ENCODE measurements around the gene CTNND1.
"Not testable (repeated sequence)": the region's sequence is repeated elsewhere in the genome, so short reads cannot be mapped to it uniquely, and the experiment has no call there.

The CTNND1 gene, protein sequence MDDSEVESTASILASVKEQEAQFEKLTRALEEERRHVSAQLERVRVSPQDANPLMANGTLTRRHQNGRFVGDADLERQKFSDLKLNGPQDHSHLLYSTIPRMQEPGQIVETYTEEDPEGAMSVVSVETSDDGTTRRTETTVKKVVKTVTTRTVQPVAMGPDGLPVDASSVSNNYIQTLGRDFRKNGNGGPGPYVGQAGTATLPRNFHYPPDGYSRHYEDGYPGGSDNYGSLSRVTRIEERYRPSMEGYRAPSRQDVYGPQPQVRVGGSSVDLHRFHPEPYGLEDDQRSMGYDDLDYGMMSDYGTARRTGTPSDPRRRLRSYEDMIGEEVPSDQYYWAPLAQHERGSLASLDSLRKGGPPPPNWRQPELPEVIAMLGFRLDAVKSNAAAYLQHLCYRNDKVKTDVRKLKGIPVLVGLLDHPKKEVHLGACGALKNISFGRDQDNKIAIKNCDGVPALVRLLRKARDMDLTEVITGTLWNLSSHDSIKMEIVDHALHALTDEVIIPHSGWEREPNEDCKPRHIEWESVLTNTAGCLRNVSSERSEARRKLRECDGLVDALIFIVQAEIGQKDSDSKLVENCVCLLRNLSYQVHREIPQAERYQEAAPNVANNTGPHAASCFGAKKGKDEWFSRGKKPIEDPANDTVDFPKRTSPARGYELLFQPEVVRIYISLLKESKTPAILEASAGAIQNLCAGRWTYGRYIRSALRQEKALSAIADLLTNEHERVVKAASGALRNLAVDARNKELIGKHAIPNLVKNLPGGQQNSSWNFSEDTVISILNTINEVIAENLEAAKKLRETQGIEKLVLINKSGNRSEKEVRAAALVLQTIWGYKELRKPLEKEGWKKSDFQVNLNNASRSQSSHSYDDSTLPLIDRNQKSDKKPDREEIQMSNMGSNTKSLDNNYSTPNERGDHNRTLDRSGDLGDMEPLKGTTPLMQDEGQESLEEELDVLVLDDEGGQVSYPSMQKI

DNA sequence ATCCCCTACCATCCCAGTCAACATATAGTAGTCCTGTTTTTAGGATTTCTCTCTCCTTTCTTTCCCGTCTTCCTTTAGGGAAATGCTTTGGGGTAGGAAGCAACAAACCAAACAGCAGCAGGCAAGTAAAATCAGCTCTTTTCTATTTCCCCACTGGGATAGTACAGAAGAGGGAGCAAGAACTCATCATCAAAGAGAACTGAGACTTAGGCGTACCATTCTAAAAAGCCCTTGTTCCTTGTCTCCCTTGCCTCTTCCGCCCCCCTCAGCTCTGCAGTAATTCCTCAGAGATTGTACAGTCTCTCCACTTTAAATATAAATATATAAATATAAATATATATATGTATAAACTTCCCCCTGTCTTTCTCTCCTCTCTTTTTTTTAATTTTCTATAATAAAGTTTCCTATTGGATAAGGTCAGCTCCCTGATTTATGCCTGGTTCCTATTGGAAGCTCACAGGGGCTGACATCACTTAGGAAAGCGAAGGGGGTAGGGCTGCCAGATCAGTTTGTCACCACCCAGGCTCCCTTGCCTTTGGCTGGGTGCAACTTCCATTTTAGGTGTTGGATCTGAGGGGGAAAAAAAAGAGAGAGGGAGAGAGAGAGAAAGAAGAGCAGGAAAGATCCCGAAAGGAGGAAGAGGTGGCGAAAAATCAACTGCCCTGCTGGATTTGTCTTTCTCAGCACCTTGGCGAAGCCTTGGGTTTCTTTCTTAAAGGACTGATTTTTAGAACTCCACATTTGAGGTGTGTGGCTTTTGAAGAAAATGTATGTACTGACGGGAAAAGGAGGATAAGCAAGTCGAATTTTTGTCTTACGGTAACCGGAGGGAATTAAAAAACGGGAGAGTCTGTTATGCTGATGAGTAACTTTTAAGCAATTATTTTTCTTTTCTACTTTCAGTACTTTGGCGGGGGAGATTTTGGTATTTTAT lies at the start of gene CTNND1:
Gene CTNND1, plus strand, starts transcription at position 502 of the 934 bp plus-strand sequence. CDS start 29,677 bp downstream, outside the sequence.
- no peak for DNase-seq

DNA sequence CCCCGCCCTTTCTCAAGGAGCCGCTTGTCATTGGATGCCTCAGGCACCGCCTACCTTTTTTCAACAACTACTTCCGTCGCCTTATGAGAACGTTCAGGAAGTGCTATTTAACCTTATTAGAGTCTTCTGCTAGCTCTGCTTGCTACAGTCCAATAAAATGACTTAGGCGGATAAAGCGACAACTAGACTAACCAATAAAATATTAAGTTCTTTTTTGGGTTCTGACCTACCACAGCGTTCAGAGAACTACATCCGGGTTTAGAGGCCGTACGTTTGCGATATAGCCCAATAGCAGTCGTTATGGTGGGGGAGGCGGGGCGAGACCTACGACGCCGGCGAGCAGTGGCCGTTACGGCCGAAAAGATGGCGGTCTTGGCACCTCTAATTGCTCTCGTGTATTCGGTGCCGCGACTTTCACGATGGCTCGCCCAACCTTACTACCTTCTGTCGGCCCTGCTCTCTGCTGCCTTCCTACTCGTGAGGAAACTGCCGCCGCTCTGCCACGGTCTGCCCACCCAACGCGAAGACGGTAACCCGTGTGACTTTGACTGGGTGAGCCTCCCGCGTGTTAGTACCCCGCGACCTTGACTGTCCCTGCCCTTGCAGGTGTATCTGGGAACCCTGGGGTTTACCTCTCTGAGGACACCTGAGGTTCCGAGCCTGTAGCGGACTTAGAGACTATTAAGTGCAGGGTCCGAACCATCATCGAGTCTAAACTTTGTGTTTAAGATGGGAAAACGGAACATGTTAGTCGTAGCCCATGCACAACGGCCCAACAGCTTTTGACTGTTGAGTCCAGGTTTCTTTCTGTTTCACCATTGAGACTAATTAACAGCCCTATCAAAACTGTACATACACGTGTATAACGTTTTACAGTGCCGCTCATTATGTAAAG lies 49.1 kb upstream of the CTNND1 start, which contains the start of gene TMX2:
Gene TMX2, plus strand, starts transcription at position 338 of the 895 bp plus-strand sequence. Its CDS starts 26 bp downstream, at position 364.
- peak; percentile 96 to 100 (median 99) for DNase-seq

DNA sequence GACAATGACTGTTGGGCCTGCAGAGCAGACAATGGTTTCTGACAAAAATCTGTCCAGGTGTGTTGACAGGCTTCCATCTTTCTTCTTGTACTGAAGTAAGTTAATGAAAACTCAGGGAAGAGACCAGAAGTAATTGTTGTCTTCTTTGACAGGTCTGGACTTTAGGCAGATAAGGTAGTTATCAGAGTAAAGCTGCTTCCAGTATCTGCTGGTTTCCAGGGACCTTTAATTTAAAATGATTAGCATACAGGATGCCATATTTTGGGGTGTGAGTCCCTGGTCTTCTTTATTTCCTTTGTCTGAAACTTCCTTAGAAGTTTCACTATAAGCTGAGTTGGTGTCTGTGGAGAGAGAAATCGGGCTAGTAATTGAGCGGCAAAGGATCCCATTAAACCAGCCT lies 47.8 kb upstream of the CTNND1 start:
- DNase-seq = no peak

DNA sequence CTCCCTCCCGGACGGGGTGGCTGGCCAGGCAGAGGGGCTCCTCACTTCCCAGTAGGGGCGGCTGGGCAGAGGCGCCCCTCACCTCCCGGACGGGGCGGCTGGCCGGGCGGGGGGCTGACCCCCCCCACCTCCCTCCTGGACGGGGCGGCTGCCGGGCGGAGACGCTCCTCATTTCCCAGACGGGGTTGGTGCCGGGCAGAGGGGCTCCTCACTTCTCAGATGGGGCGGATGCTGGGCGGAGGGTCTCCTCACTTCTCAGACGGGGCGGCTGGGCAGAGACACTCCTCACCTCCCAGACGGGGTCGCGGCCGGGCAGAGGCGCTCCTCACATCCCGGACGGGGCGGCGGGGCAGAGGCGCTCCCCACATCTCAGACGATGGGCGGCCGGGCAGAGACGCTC lies 44.9 kb upstream of the CTNND1 start:
- DNase-seq = not testable (repeated sequence)

DNA sequence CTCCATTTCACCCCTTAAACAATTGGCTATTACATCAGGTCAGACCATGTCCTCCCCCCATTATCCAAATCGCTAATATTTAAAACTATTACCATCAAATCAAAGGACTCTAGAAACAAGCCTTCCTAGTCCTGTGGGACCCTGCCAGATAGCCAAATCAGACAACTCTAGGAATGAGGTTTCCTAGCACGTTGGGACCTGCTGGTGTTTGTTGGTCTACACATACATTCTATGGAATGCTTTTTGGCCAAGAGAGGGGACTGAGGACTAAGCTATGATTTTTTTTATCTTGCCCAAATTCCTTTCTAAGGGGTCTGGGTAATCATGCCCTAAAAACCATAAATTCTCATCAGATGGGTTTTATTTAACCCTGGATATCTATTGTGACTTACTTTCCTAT lies 34.4 kb upstream of the CTNND1 start:
- no peak for DNase-seq

DNA sequence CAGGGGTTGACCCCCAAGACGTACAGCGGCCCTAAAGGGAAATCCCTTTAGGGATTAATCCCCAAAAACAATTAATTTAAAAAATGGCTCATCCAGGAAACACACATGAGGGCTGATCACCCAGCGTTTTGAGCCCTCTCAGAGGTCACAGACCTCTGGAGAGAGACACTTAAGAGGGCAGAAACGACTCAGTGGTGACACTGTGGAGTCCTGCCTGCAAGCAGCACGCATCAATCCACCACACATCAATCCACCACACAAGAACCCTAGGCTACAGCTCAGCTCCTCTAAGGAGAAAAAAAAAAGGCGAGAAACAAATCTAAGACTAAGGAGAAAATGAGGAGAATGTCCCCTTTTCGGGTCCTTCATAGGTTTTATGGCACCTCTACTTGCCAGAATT lies 32.8 kb upstream of the CTNND1 start:
- DNase-seq = no peak

DNA sequence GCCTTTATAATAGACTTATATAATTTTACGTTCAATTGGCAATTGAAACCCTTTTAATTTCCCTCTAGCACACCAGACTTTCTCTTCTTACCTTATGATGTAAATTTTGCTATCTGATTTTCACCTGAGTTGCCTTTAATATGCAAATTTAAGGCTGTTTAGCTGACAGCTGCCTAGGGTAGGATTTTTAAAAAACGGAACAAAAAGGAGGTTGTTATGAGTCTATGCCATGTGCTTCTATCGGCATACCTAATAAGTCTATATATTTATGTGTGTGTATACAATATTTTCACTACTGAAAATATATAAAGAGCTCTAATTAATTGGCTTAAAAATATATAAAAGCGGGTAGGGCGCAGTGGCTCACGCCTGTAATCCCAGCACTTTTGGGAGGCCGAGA lies 32.1 kb upstream of the CTNND1 start:
- DNase-seq = no peak

DNA sequence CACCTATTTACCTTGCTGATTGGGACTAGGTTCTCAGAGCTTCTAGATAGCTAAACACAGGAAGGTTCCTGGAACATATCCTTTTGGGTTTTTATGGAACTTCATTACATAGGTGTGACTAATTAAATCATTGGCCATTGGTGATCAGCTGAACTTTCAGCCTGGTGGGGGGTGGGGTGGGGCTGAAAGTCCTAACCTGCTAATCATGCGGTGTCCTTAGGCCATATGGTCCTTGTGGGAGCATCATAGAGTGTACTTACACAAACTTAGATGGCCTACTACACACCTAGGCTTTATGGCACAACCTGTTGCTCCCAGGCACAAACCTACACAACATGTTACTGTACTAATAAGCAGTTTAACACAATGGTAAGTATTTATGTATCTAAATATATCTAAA lies 28.9 kb upstream of the CTNND1 start:
- no peak for DNase-seq

DNA sequence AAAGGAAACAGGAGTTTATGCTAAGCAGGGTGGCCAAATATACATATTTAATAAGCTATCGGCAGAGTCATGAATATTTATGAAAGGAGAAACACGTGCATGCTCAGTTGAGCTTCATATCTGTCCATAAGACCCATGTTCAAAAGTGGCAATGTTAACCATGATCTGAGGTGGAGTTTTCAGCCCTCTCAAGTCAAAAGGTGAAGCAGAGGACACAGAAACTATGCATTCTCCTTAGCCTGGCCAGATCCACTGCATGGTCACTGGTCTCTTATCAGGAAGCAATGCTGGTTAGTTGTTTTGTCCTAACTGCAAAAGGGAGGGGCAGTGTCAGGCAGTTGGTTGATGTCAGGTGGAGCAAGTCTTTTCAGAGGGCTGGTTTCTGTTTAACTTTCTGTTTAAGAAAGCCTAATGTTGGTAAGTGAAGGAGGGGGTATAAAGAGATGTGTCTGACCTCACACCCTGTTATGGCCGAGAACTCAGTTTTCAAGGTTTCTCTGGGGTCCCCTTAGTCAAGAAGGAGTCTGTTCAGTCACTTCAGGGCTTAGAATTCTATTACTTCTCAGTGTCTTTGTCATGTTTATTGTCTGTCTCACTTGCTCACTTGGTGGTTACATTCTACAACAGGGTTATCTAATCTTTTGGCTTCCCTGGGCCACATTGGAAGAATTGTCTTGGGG lies 25.8 kb upstream of the CTNND1 start:
- DNase-seq = no peak

DNA sequence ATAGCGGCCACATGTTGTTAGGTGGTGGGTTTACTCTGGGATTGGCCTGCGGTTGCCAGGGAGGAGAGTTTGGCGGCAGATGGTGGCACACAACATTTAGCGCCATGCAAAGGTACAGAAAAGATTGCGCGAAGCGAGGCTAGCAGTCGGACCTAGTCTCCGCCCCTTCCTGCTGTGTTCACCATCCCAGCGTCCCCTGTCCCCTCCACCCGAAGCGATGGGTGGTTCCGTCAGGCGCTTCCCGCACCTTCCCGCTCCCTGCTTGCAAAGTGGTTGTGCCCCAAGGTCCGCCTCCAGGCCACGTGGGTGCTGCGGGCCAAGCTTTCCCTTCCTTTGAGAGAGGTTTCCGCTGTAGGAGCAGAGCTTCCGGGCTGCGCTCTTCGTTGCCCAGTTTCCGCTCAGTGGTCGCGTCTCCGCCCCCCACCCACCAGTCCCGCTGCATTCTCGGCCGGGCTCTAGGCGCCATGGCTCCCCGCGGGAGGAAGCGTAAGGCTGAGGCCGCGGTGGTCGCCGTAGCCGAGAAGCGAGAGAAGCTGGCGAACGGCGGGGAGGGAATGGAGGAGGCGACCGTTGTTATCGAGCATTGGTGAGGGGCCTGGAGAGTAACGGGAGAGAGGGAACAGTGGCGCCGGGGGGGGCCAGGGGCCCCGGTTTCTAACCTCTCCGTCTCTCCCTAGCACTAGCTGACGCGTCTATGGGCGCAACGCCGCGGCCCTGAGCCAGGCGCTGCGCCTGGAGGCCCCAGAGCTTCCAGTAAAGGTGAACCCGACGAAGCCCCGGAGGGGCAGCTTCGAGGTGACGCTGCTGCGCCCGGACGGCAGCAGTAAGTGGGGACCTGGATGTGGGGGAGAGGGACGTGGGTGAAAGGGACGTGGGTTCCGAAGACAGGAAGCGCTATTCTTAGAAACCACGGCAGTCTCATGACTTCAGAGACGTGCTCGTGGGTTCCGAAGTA lies 20.2 kb upstream of the CTNND1 start, which contains the start of gene SELENOH:
Gene SELENOH, plus strand, starts transcription at position 360 of the 955 bp plus-strand sequence. Its CDS starts 105 bp downstream, at position 465.
- peak; percentile 95 to 99 (median 97) for DNase-seq

DNA sequence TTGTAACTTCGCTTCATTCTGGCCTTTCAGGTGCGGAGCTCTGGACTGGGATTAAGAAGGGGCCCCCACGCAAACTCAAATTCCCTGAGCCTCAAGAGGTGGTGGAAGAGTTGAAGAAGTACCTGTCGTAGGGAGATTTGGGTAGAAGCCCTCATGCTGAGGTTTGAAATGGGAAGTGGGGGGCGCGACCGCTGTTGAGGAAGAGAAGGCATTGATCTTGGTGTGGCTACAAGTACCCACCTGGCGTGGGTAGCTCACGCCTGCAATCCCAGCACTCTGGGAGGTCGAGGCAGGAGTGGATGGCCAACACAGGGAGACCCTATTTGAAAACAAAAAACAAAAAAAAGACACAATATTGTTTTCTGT lies 19.5 kb upstream of the CTNND1 start:
- DNase-seq = no peak

DNA sequence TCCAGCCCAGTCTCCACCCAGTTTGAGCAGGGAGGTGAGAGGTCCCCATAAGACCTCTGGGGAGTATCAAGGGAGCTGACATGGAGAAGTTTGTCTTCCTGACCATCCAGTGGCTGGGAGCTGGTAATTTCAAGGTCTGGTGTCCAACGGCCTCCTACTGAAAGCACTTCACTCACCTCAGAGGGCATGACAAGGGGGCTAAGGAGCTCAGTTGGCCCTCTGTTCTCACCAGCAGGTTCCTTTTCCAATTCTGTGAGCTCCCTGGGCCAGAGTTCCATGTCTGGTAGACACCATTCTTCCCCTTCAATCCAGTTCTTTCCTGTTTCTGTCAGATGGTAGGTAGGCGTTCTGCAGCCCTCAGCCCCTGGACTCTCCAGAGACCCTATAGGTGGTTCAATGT lies 17.2 kb upstream of the CTNND1 start:
- no peak for DNase-seq

DNA sequence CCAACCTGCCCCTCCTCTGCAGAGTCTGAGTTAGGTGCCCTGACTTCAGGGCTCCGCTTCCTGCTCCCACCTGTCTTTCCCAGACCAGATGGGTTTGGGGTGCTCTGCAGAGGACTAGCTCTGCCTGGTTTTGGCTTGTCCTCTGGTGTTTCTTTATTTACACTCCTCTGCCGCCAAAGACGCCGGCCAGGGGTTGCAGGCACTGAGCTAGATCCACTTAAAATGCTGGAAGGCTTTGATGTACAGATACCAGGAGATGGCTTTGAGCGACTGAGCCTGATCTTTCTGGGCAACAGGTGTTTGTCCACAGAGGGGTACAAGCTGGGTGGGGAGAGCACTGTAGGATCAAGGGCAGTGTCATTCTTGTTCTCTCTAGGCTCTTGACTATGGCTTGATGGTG lies 16.4 kb upstream of the CTNND1 start:
- DNase-seq = no peak

DNA sequence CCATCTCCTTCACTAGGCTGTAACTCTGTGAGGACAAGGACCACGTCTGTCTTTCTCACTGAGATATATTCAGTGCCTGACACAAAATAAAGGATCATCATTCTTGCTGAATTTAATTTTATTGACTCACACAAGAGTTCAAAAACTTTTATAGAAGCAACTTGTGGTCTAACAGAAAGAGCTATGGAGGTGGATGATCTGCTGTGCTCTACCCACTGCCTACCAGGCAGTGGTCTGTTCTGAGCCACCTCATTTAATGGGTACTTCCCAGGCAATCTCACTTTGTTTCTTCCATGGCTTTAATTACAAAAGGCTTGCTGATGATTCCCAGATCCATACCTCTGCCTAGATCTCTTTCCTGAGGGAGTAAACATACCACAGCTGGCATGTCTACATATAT lies 14.7 kb upstream of the CTNND1 start:
- no peak for DNase-seq

DNA sequence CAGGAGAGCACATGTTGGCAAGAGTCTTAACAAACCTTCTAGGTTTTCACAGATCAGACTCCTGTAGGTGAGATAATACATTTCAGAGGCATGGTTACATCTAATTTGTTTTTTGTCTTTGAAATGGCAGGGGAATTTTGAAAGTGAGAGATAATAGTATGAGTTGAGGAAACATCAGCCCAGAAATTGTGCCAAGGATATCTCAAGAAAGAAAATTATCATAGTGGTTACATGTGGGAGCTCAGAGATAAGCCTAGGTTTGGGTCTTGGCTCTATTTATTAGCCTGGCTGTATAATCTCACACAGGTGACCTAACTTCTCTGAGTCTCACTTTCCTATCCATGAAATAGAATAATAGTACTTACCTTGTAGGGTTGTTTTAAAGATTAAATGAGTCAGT lies 10.4 kb upstream of the CTNND1 start:
- DNase-seq = no peak

DNA sequence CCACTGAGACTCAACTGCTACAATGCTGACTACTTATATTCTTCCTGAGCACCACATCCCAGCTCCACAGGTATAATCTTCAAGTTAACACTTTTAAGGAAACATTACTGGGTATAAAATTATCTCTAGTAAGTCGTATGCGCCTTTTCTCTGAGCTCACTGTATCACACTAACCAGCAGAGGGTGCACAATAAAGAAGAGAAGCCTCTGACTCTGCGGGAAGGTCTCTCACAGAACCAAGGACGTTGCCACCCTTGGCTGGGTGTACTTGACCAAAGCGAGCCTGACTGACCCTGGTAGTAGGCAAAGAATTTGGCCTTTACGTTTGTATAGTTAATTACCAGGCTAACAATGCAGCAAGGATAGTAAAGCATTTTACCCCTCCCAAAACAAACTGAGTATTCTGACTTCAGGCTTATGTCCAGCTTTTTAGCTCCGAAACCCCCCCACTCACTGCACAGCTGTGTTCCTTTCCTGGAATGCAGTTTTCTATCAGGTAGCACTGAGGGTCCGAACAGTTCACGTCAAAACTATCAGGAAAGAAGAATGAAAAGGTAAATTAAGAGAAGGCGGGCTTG lies 9.8 kb upstream of the CTNND1 start, which contains the start of gene BTBD18:
Gene BTBD18, minus strand, starts transcription at position 144 of the 578 bp plus-strand sequence. CDS start 631 bp downstream, outside the sequence.
- peak in 1 of 3 experiments; percentile 28 for DNase-seq

DNA sequence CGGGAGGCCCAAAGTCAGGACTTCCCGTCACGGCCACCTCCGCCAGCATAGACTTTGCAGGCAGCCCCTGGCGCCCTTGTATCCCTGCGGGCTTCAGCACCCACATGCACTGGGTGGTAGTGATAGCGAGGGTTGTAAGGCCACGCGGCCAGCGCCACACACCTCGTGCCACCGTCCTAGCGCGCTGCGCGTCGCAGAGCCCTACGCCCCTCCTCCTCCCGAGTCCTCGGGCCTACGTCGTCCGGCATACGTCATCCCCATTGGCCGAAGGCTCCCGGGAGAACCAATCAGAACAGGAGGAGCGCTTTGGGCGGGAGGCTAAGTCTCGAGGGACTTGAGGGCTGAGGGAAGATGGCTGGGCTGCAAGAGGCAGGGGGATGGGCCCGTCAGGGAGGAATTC lies 8.6 kb upstream of the CTNND1 start:
- DNase-seq = no peak

DNA sequence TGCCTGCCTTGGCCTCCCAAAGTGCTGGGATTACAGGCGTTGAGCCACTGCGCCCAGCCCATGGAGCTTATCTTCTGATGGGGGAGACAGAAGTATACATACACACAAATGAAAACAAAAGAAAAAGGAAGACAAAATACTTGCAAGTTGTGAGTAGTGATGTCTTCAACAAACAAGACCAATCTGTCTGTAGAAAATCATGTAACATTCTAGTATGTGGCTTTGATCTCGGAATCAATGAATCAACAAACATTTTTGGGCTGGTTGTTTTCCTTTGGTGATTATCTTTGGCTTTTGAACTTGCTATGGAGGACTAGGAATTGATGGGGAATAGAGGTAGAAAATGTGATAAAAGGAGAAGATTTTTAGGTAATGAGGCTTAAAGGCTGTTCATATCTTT lies 3.4 kb upstream of the CTNND1 start:
- no peak for DNase-seq

Data from NCI-H1417 (cell line).